HEK293 (cell line): ENCODE data around the gene SHISAL2A.

Experiments used
- REPIN1 ChIP-seq: fragments of 450-650 bp; formaldehyde crosslinking; IDR thresholded peaks from 2 replicates; pipeline ENCODE4 v1.5.1; 2017; ENCODE audit warnings: missing biosample characterization, missing genetic modification characterization, low read depth
- SP3 ChIP-seq: fragments of 450-650 bp; formaldehyde crosslinking; IDR thresholded peaks from 2 replicates; pipeline ENCODE4 v1.5.1; 2016; ENCODE audit warnings: missing biosample characterization, missing genetic modification characterization
- ZBTB8A ChIP-seq: fragments of 450-650 bp; formaldehyde crosslinking; IDR thresholded peaks from 2 replicates; pipeline ENCODE4 v1.5.1; 2016; ENCODE audit warnings: missing biosample characterization, missing genetic modification characterization
- ZNF510 ChIP-seq: fragments of 450-650 bp; formaldehyde crosslinking; IDR thresholded peaks from 2 replicates; pipeline ENCODE4 v1.5.1; 2018; ENCODE audit warnings: mild to moderate bottlenecking, missing genetic modification characterization, missing biosample characterization; ENCODE audit not compliant: insufficient replicate concordance
- ZNF549 ChIP-seq: fragments of 450-650 bp; IDR thresholded peaks from 2 replicates; pipeline ENCODE4 v1.5.1; 2018; ENCODE audit warnings: missing biosample characterization, missing genetic modification characterization, mild to moderate bottlenecking, inconsistent platforms, moderate library complexity
- TF ChIP-seq, protein P1 (sequence below): sonication (generic); formaldehyde crosslinking; IDR thresholded peaks from 2 replicates; pipeline ENCODE4 v1.8.1; 2022; ENCODE audit warnings: mild to moderate bottlenecking, moderate library complexity, missing genetic modification reagents
- TF ChIP-seq, protein P2 (sequence below): fragments of 450-650 bp; formaldehyde crosslinking; IDR thresholded peaks from 2 replicates; pipeline ENCODE4 v1.5.1; 2016; ENCODE audit warnings: missing biosample characterization, missing genetic modification characterization
- TF ChIP-seq, protein P3 (sequence below): fragments of 450-650 bp; formaldehyde crosslinking; IDR thresholded peaks from 2 replicates; pipeline ENCODE4 v1.5.1; 2017; ENCODE audit warnings: missing biosample characterization, missing genetic modification characterization
- TF ChIP-seq, protein P4 (sequence below): fragments of 450-650 bp; formaldehyde crosslinking; IDR thresholded peaks from 2 replicates; pipeline ENCODE4 v1.5.1; 2016; ENCODE audit warnings: missing biosample characterization, missing genetic modification characterization

DNA sequence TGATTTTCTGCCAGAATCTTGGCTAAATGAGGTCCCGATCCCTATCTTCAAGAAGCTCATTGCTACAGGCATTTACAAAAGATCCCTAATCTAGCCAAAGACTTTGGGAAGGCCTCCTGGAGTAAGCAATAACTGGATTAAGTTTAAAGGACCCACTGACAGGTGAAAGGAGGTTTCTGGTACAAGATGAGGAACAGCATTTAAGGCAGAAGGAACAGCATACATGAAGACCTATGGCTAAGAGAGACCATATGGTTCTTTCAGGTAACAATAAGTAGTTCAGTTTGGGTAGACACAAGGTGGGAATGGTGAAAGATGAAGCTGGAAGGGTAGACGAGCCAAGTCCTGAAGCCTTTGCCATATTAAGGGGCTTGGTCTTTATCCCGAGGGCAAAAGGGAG, 27.8 kb downstream of the SHISAL2A start:
- TF ChIP-seq, protein P1, sequence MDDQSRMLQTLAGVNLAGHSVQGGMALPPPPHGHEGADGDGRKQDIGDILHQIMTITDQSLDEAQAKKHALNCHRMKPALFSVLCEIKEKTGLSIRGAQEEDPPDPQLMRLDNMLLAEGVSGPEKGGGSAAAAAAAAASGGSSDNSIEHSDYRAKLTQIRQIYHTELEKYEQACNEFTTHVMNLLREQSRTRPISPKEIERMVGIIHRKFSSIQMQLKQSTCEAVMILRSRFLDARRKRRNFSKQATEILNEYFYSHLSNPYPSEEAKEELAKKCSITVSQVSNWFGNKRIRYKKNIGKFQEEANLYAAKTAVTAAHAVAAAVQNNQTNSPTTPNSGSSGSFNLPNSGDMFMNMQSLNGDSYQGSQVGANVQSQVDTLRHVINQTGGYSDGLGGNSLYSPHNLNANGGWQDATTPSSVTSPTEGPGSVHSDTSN (CRISPR knock-in tag), result no peak
- TF ChIP-seq ZBTB8A (no peak), ZNF549 (no peak), SP3 (tag by site-specific recombination) (no peak), ZNF510 (tag by site-specific recombination) (no peak), REPIN1 (tag by site-specific recombination) (no peak)
- TF ChIP-seq, protein P2, sequence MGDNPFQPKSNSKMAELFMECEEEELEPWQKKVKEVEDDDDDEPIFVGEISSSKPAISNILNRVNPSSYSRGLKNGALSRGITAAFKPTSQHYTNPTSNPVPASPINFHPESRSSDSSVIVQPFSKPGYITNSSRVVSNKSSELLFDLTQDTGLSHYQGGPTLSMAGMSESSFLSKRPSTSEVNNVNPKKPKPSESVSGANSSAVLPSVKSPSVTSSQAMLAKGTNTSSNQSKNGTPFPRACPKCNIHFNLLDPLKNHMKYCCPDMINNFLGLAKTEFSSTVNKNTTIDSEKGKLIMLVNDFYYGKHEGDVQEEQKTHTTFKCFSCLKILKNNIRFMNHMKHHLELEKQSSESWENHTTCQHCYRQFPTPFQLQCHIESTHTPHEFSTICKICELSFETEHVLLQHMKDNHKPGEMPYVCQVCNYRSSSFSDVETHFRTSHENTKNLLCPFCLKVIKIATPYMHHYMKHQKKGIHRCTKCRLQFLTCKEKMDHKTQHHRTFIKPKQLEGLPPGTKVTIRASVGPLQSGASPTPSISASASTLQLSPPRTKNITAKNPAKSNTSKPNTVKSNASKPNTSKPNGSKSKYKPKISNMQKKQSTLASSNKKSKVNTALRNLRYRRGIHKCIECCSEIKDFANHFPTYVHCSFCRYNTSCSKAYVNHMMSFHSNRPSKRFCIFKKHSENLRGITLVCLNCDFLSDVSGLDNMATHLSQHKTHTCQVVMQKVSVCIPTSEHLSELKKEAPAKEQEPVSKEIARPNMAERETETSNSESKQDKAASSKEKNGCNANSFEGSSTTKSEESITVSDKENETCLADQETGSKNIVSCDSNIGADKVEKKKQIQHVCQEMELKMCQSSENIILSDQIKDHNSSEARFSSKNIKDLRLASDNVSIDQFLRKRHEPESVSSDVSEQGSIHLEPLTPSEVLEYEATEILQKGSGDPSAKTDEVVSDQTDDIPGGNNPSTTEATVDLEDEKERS, result no peak
- TF ChIP-seq, protein P3, sequence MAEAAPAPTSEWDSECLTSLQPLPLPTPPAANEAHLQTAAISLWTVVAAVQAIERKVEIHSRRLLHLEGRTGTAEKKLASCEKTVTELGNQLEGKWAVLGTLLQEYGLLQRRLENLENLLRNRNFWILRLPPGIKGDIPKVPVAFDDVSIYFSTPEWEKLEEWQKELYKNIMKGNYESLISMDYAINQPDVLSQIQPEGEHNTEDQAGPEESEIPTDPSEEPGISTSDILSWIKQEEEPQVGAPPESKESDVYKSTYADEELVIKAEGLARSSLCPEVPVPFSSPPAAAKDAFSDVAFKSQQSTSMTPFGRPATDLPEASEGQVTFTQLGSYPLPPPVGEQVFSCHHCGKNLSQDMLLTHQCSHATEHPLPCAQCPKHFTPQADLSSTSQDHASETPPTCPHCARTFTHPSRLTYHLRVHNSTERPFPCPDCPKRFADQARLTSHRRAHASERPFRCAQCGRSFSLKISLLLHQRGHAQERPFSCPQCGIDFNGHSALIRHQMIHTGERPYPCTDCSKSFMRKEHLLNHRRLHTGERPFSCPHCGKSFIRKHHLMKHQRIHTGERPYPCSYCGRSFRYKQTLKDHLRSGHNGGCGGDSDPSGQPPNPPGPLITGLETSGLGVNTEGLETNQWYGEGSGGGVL (tag by site-specific recombination), result no peak
- TF ChIP-seq, protein P4, sequence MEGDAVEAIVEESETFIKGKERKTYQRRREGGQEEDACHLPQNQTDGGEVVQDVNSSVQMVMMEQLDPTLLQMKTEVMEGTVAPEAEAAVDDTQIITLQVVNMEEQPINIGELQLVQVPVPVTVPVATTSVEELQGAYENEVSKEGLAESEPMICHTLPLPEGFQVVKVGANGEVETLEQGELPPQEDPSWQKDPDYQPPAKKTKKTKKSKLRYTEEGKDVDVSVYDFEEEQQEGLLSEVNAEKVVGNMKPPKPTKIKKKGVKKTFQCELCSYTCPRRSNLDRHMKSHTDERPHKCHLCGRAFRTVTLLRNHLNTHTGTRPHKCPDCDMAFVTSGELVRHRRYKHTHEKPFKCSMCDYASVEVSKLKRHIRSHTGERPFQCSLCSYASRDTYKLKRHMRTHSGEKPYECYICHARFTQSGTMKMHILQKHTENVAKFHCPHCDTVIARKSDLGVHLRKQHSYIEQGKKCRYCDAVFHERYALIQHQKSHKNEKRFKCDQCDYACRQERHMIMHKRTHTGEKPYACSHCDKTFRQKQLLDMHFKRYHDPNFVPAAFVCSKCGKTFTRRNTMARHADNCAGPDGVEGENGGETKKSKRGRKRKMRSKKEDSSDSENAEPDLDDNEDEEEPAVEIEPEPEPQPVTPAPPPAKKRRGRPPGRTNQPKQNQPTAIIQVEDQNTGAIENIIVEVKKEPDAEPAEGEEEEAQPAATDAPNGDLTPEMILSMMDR (tag by site-specific recombination), result no peak
